Upper lobe of left lung (tissue), 6 donors: ENCODE data around the gene THAP8. TPM values are rescaled to one million over a fixed set of nuclear protein-coding genes. Genes with fewer than 3 reads are reported as not detected.

Experiments used
- ATAC-seq, 2 donors: fragments of 200-7000 bp; cut with Tn5 transposase; one replicate each; pipeline ENCODE4 v1.9.1; 2022; ENCODE audit warnings: mild to moderate bottlenecking in 2 of 2, moderate library complexity in 2 of 2; ENCODE audit not compliant: low FRiP score in 2 of 2
- DNase-seq, 2 donors: peaks; one replicate each; pipeline ENCODE4 v3.0.0-alpha.2; 2019 to 2020
- H3K27ac ChIP-seq, 4 donors: fragments of 200-600 bp; sonication (generic); one replicate each; pipeline ENCODE4 v1.5.1; 2016 to 2019
- H3K27me3 ChIP-seq, 4 donors: fragments of 200-600 bp; sonication (generic); one replicate each; pipeline ENCODE4 v1.5.1; 2017 to 2019
- H3K36me3 ChIP-seq, 4 donors: fragments of 200-600 bp; sonication (generic); one replicate each; pipeline ENCODE4 v1.5.1; 2016 to 2019
- H3K4me1 ChIP-seq, 4 donors: fragments of 200-600 bp; sonication (generic); one replicate each; pipeline ENCODE4 v1.5.1; 2018 to 2019
- H3K4me3 ChIP-seq, 4 donors: fragments of 200-600 bp; sonication (generic); one replicate each; pipeline ENCODE4 v1.5.1; 2017 to 2019; ENCODE audit warnings: mild to moderate bottlenecking in 2 of 4, moderate library complexity in 1 of 4
- H3K9me3 ChIP-seq, 4 donors: fragments of 200-600 bp; sonication (generic); one replicate each; pipeline ENCODE4 v1.5.1; 2018 to 2019
- EP300 ChIP-seq, 4 donors: sonication (generic); formaldehyde crosslinking; IDR thresholded peaks; one replicate each; pipeline ENCODE4 v1.5.1; 2017; ENCODE audit warnings: antibody characterized with exemption in 4 of 4, control low read depth in 2 of 4
- POLR2A ChIP-seq, 4 donors: fragments of 450-650 bp; IDR thresholded peaks; one replicate each; pipeline ENCODE4 v1.5.1; 2016 to 2017; ENCODE audit warnings: antibody characterized with exemption in 4 of 4, mild to moderate bottlenecking in 2 of 4
- POLR2AphosphoS5 ChIP-seq, 2 donors: sonication (generic); formaldehyde crosslinking; IDR thresholded peaks; one replicate each; pipeline ENCODE4 v1.5.1; 2017; ENCODE audit warnings: antibody characterized with exemption in 2 of 2
- WGBS, 2 donors: methylation state at CpG; one replicate each; pipeline ENCODE4 v1.1.5; 2017 to 2018; 5-methylcytosine and 5-hydroxymethylcytosine counted together
- total RNA-seq, 6 donors: library from RNA; depleted of rRNA in 4 of 6; stranded (reverse); fragments of >200 nt in 4 of 6; gene quantifications; one replicate each; pipeline versions ENCODE4 v1.1.0 to v1.2.1, GENCODE V29; 2016 to 2021
- TF ChIP-seq, protein P1 (sequence below), 6 experiments: fragments of 450-650 bp in 4 of 6; fragments of 200-600 bp in 2 of 6; sonication (generic) in 2 of 6; IDR thresholded peaks; one replicate each; pipeline ENCODE4 v1.5.1; 2016 to 2019; ENCODE audit warnings: antibody characterized with exemption in 6 of 6
- donor health status: DM: no; HTN: no; CAD: no; lungs with moderate emphysema.
- donor health status: DM: no; HTN: yes; CAD: no; lungs with severe emphysema.

The THAP8 gene
- total RNA-seq, 6 donors from 2014 or later: 2.4 to 10.5 (median 7.8) TPM

DNA sequence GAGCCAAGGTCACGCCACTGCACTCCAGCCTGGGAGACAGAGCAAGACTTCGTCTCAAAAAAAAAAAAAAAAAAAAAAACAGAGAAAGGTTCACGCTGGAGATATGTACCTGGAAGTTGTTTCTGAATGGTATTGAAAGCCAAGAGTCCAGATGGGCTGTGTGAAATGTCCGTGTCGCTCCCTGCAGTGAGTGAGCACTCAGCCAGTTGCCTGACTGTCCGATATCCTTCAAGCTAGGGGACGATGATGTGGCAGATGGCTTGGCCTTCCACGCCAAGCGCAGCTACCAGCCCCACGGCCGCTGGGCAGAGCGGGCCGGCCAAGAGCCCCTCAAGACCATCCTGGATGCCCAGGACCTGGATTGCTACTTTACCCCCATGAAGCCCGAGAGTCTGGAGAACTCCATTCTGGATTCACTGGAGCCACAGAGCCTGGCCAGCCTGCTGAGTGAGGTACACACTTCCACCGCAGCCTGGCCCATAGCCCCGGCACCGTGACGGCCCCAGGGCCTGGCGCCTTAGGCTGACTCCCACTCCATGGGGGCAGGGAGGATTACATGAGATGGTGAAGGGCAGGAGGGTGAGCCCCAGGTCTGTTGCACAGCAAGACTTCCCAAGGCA lies 45.2 kb upstream of the THAP8 start:
- H3K9me3 ChIP-seq: no peaks in the 10 kb centered on the region
- H3K27me3 ChIP-seq: no peaks in the 10 kb centered on the region
- TF ChIP-seq POLR2A (IDR thresholded peaks at IDR 0.05) (no peak), POLR2AphosphoS5 (IDR thresholded peaks at IDR 0.05) (no peak), EP300 (IDR thresholded peaks at IDR 0.05) (no peak)
- TF ChIP-seq, protein P1, sequence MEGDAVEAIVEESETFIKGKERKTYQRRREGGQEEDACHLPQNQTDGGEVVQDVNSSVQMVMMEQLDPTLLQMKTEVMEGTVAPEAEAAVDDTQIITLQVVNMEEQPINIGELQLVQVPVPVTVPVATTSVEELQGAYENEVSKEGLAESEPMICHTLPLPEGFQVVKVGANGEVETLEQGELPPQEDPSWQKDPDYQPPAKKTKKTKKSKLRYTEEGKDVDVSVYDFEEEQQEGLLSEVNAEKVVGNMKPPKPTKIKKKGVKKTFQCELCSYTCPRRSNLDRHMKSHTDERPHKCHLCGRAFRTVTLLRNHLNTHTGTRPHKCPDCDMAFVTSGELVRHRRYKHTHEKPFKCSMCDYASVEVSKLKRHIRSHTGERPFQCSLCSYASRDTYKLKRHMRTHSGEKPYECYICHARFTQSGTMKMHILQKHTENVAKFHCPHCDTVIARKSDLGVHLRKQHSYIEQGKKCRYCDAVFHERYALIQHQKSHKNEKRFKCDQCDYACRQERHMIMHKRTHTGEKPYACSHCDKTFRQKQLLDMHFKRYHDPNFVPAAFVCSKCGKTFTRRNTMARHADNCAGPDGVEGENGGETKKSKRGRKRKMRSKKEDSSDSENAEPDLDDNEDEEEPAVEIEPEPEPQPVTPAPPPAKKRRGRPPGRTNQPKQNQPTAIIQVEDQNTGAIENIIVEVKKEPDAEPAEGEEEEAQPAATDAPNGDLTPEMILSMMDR (IDR thresholded peaks at IDR 0.05): no peak
- H3K27ac ChIP-seq: no peak overlapping the region
- H3K36me3 ChIP-seq: peaks cover 0 to 9% (median 0%) of the 10 kb centered on the region in 4 donors
- peak in 1 of 2 donors; percentile 76 for DNase-seq
- no peak overlapping the region for H3K4me3 ChIP-seq
- 87 to 92% methylated on average over 14 to 17 of the region's 19 CpGs for WGBS, 2 donors
- H3K4me1 ChIP-seq: peaks cover 0 to 7% (median 0%) of the 10 kb centered on the region in 4 donors
- ATAC-seq: no peak

DNA sequence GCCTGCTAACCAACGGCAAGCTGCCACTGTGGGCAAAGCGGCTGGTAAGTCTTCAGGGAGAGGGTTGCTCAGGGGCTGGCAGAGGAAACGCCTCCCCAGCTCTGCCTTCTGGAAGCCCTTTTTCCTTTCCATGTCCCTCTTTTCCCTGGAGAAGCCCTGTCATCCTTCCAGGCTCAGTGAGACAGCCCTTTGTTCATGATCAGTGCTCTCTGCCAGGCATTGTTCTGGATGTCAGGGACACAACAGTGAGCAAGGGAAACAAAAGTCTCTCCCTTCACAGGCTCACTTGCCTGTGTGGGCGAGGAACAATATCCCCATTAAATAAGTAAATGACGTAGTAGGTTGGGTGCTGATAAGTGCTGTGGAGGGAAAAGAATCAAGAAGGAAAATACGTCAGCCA lies 43.0 kb upstream of the THAP8 start:
- ATAC-seq (no peak), DNase-seq (no peak)
- Histone ChIP-seq H3K4me3 (no peak overlapping the region), H3K27me3 (no peaks in the 10 kb centered on the region), H3K27ac (peak overlapping the region in 1 of 4 donors; percentile 14), H3K4me1 (peaks cover 0 to 7% (median 0%) of the 10 kb centered on the region in 4 donors), H3K9me3 (no peaks in the 10 kb centered on the region), H3K36me3 (no peaks in the 10 kb centered on the region)
- no peak for TF ChIP-seq POLR2A (IDR thresholded peaks at IDR 0.05)
- TF ChIP-seq POLR2AphosphoS5 (IDR thresholded peaks at IDR 0.05): no peak
- no peak for TF ChIP-seq EP300 (IDR thresholded peaks at IDR 0.05)
- TF ChIP-seq, protein P1 (IDR thresholded peaks at IDR 0.05): no peak
- 76 to 83% methylated on average over 6 of the region's 6 CpGs for WGBS, 2 donors

DNA sequence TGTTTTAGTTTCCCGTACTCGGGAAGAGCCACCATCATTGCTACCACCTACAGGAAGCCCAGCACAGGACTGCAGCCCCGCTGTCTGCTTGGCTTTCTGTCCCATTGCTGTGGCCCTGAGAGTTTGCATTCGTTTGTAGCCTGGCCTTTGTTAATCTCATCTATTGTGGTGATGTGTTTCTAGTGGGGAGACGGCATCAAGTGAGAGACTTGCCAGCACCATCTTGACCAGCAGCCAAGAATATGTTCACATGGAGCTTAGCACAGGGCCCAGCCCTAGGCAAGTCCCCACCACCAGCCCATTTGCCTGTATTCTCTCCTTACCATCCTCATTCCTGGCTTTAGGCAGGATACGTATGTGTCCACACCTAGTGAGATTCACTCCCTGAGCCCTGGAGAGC lies 39.6 kb upstream of the THAP8 start:
- Histone ChIP-seq H3K36me3 (peaks cover 0 to 5% (median 0%) of the 10 kb centered on the region in 4 donors), H3K9me3 (no peaks in the 10 kb centered on the region), H3K4me3 (no peak overlapping the region), H3K27ac (no peak overlapping the region), H3K27me3 (no peaks in the 10 kb centered on the region), H3K4me1 (no peaks in the 10 kb centered on the region)
- ATAC-seq (no peak), DNase-seq (no peak)
- TF ChIP-seq POLR2AphosphoS5 (IDR thresholded peaks at IDR 0.05) (no peak), POLR2A (IDR thresholded peaks at IDR 0.05) (no peak), EP300 (IDR thresholded peaks at IDR 0.05) (no peak)
- TF ChIP-seq, protein P1 (IDR thresholded peaks at IDR 0.05): no peak
- WGBS, 2 donors: 70 to 94% methylated on average over 4 of the region's 6 CpGs

DNA sequence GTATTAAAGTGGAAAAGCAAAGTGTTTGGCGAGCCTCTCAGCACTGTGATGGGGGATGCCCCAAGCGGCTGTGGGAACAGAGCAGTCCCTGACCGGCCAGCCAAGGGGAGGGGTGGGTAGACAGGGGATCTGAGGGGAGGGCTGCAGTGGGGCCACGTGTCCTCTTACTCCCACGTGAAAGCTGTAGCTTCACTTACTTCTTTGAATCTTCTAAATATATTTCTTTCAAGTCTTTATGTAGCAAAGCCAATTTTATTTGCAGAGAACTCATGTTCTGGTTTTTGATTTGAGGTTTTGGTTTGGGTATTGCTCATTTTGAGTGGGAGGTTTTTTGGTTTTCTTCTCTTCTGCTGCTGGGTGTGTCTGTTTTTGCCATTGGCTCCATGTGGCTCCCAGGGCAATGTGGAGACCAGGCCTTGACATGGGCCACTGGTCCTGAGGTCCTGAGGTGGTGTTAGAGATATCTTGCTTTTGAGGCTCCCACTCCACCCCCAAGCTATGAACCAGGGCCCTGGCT lies 39.1 kb upstream of the THAP8 start:
- WGBS, 2 donors: 80 to 93% methylated on average over 4 to 5 of the region's 5 CpGs
- H3K27me3 ChIP-seq: no peaks in the 10 kb centered on the region
- H3K4me1 ChIP-seq: no peaks in the 10 kb centered on the region

More for the DNA sequence above, 39.1 kb upstream of the THAP8 start:
- ATAC-seq (no peak), DNase-seq (no peak)
- H3K36me3 ChIP-seq: peaks cover 0 to 8% (median 0%) of the 10 kb centered on the region in 4 donors
- no peaks in the 10 kb centered on the region for H3K9me3 ChIP-seq
- TF ChIP-seq, protein P1 (IDR thresholded peaks at IDR 0.05): no peak
- TF ChIP-seq POLR2AphosphoS5 (IDR thresholded peaks at IDR 0.05) (no peak), EP300 (IDR thresholded peaks at IDR 0.05) (no peak), POLR2A (IDR thresholded peaks at IDR 0.05) (no peak)
- H3K27ac ChIP-seq: no peak overlapping the region
- no peak overlapping the region for H3K4me3 ChIP-seq
